GM21528 (cell line): ENCODE results near the gene KRT82.

Experiments used
- ATAC-seq: cut with Tn5 transposase; IDR thresholded peaks from one replicate; pipeline ENCODE4 v1.9.1; 2021; ENCODE audit warnings: mild to moderate bottlenecking, moderate library complexity; ENCODE audit not compliant: unreplicated experiment, low FRiP score

Gene KRT82

DNA sequence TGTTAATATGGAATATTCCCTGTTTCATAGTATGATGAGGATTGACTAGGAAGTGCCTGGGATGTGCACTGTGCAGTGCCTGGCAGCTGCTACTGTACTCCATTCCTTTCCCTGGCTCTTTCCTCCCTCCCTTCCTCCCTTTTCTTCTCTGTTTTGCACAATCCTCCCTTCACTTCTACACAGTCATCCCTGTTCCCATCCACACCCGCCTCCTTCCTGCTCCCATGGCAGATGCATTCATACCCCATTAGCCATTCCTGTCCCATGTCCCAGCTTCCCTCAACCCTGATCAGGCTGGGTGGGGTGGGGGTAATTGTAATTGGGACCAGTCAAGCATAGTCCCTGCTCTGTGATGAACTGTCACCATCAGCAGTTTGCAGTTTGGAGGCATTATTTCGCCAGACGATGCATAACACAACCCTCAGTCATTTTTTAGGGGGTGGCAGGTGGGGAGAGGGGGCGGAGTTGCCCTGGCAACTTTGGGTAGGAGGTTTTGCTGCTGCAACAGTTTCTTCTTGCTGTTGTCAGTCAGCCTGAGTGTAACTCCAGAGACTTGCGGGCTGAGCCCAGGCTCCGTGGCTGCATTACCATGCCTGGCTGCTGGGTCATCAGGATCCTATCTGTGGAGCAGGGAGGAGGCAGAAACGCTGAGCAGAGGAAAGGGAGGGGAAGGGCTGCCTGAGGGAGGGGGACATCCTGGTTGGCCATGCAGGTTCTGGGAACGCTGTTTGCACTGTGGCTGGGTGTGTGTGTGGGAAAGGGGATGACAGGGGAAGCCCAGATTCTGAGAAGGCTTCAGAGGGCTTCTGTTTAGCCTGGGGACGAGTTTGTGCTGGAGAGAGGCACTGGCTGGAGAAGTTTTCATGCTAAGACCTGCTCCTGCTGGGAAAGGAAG is 16.6 kb downstream of the KRT82 start:
- ATAC-seq: no peak

DNA sequence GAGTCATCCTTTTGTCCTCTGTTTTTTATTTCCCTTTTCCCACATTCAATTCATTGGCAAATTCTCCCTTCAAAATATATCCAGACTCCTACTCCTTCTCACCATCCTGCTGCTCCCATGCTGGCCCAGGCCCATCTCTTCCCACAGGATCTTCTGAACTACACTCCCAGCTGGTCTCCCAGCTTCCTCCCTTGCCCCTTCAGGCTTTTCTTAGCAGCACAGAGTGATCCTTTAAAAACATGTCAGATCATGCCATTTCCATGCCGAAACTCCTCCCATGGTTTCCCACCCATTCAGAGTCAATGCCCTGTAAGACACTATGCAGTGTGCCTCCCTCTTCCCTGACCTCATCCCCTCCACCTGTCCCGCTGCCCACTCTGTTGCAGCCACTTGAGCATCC is 18.3 kb downstream of the KRT82 start:
- no peak for ATAC-seq

DNA sequence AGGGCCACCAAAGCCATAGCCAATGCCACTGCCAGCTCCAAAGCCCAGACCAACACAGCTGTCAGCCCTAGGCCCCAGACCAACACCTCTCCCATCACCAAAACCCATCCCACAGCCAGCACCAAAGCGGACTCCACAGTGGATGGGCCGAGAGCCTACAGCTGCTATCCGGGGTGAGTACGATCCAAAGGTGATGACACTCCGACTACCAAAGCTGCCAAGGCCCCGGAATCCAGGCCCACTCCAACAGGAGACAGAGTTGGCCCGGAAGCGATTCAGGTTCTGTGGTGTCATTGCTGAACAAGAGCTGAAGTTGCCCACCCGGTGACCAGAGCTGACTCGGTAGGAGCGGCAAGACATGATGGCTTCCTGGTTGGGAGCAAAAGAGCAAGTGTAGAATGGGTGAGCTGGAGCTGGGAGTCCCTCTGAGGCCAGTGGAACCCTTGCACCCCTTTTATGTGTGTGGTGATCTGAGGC is 20.9 kb downstream of the KRT82 start, which contains the start of gene KRT84:
Gene KRT84 (minus strand): TSS at position 427 of the 477 bp plus-strand sequence. CDS start 67 bp downstream, at position 360.
- no peak for ATAC-seq

DNA sequence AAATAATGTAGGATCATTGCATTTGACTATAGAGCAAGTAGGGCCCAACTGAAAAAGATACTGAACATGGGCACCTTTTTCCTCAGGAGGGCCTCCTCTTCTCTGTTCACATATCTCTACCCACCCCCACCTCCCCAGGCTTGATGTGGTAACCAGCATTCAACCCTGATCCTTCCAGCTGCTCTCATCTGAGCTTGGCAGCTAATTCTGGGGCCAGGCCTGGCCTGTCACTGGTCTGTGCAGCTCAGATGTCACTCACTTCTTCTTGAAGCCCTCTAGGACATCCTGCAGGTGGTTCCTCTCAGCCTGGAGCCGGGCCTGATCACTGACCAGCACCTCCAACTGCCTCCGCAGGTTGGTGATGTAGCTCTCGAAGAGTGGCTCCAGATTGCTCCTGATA is 22.8 kb downstream of the KRT82 start:
- no peak for ATAC-seq

DNA sequence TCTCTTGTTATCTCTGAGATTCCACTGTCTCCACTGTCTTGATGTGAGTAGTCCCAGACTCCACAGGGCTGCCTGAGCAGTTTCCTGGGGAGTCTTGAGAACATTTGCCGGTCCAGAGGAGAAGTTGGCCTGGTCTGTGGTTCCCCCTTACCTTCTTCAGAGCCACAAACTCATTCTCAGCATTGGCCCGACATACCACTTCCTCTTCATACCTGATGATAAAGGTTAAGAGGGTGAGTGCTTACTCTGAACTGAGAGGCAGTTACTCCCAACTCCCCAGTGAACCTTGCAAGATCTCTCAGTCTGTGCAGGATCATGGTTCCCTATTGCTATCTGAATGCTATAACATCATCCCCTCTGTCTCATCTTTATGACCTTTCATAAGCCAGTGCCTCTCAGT is 23.3 kb downstream of the KRT82 start:
- no peak for ATAC-seq

GRCh38 chr12:52381206-52381605 is 24.9 kb downstream of the KRT82 start:
- ATAC-seq: no peak

DNA sequence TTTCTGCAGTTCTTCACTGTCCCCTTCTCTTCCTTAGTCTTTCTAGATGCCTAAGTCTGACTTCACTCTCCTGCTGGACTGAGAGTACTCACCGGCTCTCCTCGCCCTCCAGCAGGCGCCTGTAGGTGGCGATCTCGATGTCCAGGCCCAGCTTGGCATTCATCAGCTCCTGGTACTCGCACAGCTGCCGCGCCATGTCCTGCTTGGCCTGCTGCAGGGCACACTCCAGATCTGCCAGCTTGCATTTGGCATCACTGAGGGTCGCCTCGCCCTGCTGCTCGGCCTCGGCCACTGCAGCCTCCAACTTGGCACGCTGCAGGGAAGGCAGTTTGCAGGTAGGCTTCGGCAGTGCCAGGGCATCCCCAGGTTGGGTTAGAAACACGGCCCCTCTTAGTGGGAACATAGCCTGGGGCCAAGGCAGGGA is 25.9 kb downstream of the KRT82 start:
- ATAC-seq: no peak

GRCh38 chr12:52379536-52379935 is 26.6 kb downstream of the KRT82 start:
- no peak for ATAC-seq

DNA sequence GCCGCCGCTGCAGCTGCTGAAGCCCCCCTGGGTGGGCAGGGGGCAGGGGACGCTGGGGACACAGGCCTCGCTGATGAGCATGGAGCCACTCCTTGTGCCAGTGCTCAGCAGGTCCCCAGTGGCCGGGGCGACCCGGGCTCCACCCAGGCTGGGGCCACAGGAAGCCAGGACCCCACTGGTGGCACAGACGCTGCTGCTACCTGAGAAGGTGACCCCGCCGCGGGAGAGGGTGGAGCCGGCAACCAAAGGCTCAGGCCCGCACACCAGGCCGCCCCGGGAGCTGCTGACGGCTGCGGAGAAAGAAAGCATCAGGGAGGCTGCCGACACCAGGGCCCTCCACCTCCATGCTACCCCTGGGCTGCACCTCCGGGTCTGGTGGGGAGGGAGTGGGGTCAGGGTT is 28.0 kb downstream of the KRT82 start:
- no peak for ATAC-seq

DNA sequence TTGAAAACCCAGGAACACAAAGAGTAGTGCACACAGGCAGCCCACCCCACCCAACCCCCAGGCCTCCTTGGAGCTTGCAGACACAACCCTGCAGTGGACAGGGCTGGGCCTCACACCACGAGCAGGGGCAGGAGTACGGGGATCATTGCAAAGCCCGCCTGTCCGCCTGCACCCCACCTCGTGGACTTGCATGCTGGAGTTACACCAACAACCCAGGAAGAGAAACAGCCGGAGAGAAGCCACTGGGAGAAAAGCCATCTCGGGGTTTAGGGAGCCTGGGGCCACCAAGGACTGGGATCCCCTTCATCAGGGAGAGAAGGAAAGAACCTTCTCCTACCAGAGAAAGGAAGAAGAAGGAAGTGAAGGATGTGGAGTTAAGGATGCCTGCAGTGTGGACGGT is 28.9 kb downstream of the KRT82 start:
- ATAC-seq: no peak

GRCh38 chr12:52372216-52373154 is 33.6 kb downstream of the KRT82 start:
- no peak for ATAC-seq

DNA sequence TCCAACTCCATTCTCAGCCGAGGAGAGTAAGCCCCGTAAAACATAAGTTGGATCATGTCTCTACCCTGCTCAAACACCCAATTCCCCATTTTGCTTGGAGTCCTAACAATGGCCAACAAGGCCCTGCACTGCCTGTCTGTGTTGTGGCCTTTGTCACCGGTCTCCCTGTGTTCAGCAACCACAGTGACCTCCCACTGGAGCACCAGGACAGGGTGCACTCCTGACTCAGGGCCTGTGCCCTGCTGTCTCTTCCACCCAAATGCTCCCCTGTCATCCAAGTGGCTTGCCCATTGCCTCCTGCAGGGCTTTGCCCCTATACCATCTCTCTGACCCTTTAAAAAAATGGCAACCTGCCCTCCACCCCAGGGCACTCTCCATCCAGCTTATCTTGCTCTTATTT is 34.4 kb downstream of the KRT82 start:
- no peak for ATAC-seq

DNA sequence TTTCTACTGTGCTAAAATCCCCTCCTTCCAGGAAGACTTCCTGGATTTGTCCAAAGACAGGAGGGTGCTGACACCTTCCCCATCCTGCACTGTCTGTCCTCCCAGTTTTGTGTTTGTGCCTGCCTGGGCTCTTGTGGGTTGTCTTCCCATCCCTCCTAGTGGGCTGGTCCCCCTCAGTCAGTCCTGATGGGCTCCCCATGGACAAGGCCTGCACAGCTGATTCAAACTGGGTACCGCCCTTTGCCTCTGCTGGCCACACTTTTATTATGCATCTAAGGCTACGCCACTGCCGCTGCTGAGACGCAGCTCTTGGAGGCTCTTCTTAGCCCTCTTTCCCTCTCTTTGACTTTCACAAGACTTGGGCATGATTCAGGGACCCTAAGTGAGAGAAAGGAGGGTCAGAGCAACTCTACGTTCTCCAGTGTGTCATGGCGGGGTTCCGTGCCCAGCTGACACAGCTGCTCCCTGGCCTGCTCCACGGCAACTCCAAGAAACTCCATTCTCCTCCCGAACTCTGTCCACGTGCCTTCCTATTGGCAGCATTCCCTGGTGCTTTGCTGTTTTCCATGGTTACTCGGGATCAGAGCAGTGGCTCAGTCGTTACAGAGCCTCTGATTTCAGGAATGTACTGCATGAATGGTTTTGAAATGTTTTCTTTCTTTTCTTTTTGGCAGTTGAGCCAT is 35.1 kb downstream of the KRT82 start:
- no peak for ATAC-seq

GRCh38 chr12:52369809-52370208 is 36.3 kb downstream of the KRT82 start:
- ATAC-seq: no peak

DNA sequence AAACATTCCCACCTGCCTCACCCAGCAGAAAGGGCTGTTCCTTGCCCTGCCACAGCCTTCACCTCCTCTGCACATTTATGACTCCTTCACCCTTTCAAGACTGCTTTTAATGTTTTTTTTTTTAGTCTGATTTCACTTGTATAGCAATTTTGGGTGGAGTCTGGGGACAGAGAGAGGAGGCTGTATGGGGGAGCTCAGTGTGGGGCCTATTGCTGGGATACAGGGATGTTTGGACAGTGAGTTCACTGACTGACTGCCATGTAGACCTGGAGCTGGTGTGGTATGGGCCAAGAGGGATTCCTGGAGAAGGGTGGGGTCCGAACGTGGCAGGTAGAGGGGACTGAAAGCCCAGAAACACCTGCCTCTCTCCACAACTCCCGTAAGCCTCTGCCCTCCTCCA is 36.9 kb downstream of the KRT82 start:
- no peak for ATAC-seq

GRCh38 chr12:52368508-52368907 is 37.6 kb downstream of the KRT82 start:
- no peak for ATAC-seq

GRCh38 chr12:52367876-52368275 is 38.3 kb downstream of the KRT82 start:
- ATAC-seq: no peak

DNA sequence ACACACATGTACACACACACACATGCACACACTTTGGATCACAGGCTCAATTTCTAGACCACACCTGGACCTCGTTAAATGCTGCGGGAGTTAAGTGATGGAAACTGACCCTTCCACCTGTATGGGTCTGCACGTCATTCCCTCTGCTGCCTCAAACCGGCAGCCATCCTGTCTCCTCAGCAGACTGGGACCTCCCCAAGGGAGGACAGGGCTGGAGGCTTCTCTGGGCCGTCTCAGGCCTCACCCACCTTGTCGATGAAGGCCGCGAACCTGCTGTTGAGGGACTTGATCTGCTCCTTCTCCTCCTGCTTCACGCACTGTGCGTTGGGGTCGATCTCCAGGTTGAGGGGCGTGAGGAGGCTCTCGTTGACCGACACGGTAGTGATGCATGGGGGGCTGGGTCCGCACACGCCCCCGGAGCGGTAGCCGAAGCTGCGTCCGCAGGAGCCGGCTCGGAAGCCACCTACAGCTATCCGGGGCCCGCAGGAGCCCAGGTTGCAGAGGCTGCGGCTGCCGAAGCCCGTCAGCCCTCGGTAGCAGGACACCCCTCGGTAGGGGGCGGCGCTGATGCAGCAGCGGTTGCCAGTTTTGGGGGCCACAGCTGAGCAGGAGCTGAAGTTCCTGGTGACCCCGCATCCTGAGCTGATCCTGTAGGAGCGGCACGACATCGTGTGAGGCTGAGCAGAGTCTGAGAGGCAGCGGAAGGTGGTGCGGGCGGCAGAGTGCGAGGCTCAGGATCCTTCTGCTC is 39.2 kb downstream of the KRT82 start, which contains the start of gene KRT85:
Gene KRT85 (minus strand): TSS at position 744 of the 748 bp plus-strand sequence. CDS start 76 bp downstream, at position 668.
- ATAC-seq: no peak

DNA sequence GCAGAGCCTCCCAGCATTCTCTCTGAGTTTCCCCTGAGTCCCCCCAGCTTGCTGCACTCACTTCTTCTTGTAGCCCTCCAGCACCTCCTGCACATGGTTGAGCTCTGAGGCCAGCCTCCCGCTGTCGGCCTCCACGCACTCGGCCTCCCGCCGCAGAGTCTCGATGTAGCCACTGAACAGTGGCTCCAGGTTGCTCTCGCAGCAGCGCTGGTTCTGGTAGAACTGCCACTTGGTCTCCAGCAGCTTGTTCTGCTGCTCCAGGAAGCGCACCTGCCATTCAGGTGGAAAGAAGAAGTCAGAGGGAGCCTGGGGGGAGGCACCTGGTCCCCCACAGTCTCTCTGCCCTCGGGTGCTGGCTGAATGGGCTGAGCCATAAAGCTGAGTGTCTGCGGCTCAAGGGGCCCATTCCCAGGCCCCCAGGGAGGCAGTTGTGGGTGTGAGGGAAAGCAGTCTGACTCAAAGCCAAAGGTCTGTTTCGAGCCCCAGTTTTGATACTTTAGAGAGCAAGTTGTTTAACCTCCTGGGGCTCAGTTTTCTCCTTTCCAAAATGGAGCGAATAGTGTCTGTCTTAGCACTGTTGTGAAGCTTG is 41.1 kb downstream of the KRT82 start:
- ATAC-seq: no peak
